HG02943 (cell line): ENCODE measurements around the gene VCAN.

ENCODE experiments used
- ATAC-seq: cut with Tn5 transposase; IDR thresholded peaks from one replicate; pipeline ENCODE4 v1.9.1; 2021; ENCODE audit warnings: mild to moderate bottlenecking, low read depth, moderate library complexity; ENCODE audit not compliant: unreplicated experiment

VCAN gene

DNA sequence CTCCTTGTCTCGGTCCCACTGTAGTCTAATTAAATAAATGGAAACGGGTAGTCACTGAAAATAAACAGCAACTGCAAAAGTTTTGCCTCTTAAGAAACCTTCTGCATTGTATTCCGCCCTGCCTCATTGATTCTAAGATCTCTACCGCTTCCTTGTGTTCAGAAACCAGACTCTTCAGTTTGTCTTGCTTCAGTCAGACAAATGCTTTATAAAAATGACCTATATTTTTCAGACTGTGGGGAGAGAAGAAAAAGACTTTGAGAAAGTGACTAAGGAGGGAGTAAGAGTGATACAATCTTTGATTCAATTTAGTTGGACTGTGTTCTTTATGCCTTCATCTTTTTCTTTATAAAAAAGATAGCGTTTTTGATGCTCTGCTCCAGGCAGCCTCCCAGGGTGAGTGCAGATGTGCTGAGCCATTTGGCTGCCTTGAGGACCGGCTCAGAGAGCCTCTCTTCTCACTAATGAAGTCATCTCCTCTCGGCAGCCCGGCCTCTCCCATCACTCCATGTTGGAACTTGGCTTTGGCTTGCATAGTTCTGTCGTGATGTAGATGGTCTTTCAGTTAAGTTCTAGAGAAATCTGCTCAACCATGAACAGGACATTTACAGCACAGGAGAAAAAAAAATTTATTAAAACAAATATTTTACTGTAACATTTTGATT, 4.0 kb upstream of the VCAN start:
- ATAC-seq = no peak

DNA sequence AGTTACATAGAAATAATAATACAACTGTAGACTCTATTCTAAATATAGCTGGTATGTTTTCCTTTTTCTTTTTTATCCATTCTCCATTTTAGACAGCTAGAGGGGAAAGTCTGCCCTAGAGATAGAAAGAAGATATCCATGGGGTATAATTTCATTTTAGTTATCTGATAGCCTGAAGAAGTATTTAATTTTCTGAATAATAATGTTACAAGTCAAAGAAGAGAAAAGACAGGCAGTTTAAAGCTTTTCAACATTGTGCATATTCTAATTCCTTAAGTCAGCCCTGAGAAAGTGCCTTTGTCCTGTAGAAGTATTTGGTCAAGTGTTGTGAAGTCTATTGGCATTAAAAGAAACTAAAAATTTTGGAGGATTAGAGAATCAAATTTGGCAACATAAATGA, 2.5 kb upstream of the VCAN start:
- ATAC-seq = no peak

GRCh38 chr5:83470526-83471404, 779 bp upstream of the VCAN start:
- no peak for ATAC-seq

- ATAC-seq = no peak
Measured at GRCh38 chr5:83472213-83472507, 616 bp downstream of the VCAN start.

- ATAC-seq = peak; percentile 43
Measured at GRCh38 chr5:83472508-83473345, 1.2 kb downstream of the VCAN start.

GRCh38 chr5:83473346-83474160, 2.0 kb downstream of the VCAN start:
- peak; percentile 70 for ATAC-seq

DNA sequence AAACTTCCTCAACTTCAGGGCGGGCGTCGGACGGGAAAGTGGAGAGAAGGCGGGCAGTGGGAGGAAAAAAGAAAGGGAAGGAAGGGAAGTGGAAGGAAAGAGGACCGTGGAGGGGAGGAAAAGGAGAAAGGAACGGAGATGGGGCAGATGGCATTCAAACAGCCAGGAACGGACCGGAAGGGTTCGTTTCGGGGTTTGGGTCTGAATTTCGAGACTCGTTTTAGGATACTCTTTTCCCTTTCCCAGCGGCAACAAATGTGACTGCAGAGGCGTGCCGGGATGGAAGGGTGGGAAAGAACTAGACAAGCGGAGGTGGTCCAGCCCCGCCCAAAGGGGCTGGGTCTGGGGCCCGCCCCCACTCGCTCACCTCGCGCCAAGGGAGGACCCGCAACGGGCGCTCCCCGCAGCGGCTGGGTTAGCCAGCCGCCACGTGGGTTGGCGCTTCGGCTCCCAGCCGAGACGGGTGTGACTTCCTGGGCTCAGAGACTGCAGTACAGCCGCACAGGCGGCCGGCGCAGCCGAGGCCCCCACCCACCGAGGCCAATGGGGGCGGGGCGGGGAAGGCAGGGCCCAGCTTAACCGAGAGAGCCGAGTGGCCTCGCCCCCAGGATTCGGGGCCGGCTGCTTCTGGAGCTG, 2.7 kb downstream of the VCAN start:
- no peak for ATAC-seq

- no peak for ATAC-seq
Measured at GRCh38 chr5:83474991-83475390, 3.4 kb downstream of the VCAN start.

DNA sequence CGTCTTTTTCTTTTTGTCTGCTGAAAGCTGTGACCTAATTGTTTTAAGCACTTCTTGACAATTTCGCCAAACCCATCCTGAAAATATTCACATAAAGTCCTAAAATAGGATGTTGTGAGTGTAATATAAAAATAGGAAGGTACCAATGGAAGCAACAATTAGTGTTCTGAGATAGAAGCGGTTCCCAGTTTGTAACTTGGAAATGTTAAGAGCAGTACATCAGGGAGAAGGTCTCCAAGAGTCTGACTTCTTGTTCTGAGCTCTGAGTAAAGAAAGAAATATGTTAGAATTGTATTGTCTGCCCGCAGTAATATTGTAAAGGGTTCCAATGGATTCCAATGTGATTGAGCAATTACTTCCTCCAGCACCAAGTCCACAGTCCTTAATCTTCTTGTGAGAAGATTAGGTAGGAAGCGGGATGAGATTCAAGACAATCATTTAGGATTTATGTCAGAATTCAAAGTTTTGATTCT, 3.9 kb downstream of the VCAN start:
- ATAC-seq = no peak

GRCh38 chr5:83475935-83476814, 4.6 kb downstream of the VCAN start:
- no peak for ATAC-seq

- ATAC-seq = no peak
Measured at GRCh38 chr5:83482961-83483360, 11.4 kb downstream of the VCAN start.

GRCh38 chr5:83484294-83484693, 12.8 kb downstream of the VCAN start:
- no peak for ATAC-seq

- ATAC-seq = no peak
Measured at GRCh38 chr5:83485842-83486241, 14.3 kb downstream of the VCAN start.

- ATAC-seq = no peak
Measured at GRCh38 chr5:83487155-83487554, 15.6 kb downstream of the VCAN start.

GRCh38 chr5:83488271-83488670, 16.7 kb downstream of the VCAN start:
- ATAC-seq = no peak

GRCh38 chr5:83488821-83489220, 17.3 kb downstream of the VCAN start:
- no peak for ATAC-seq

- ATAC-seq = no peak
Measured at GRCh38 chr5:83490203-83490602, 18.7 kb downstream of the VCAN start.

GRCh38 chr5:83492331-83492730, 20.8 kb downstream of the VCAN start:
- ATAC-seq = no peak

- no peak for ATAC-seq
Measured at GRCh38 chr5:83493644-83494043, 22.1 kb downstream of the VCAN start.
